Calu3 (cell line): ENCODE measurements around the gene MEA1. TPM values are rescaled to one million over a fixed set of nuclear protein-coding genes. Genes with fewer than 3 reads are reported as not detected.

Experiments
- total RNA-seq: library from RNA; stranded (reverse); gene quantifications from 2 replicates; pipeline ENCODE4 v1.2.3, GENCODE V29; 2022

The MEA1 gene
- total RNA-seq, 1 experiment from 2014 or later = 115 TPM

Other genes with a start within 250 kb of the MEA1 start
- 17.6 and 19.2 TPM in 2 replicates for gene BICRAL, start 231.9 kb downstream of the MEA1 start, total RNA-seq
- gene RPL7L1, start 134.3 kb downstream of the MEA1 start, total RNA-seq = 144 and 154 TPM in 2 replicates
- not detected in 2 replicates for gene PTCRA, start 97.9 kb downstream of the MEA1 start, total RNA-seq
- gene CNPY3, start 84.5 kb downstream of the MEA1 start, total RNA-seq = 57.9 and 60.7 TPM in 2 replicates
- gene GNMT, start 53.2 kb downstream of the MEA1 start, total RNA-seq = 0.45 TPM in 1 of 2 replicates, not detected in the other
- gene PEX6, start 34.8 kb downstream of the MEA1 start, total RNA-seq = 27.8 and 28.4 TPM in 2 replicates
- 49.4 and 55.8 TPM in 2 replicates for gene PPP2R5D, start 29.4 kb downstream of the MEA1 start, total RNA-seq
- gene KLHDC3, start 303 bp upstream of the MEA1 start, total RNA-seq = 85.9 and 95.7 TPM in 2 replicates
- gene RRP36, start 7.7 kb upstream of the MEA1 start, total RNA-seq = 94.9 and 101 TPM in 2 replicates
- 25.5 and 25.9 TPM in 2 replicates for gene CUL7, start 39.9 kb upstream of the MEA1 start, total RNA-seq
- 125 and 135 TPM in 2 replicates for gene MRPL2, start 45.5 kb upstream of the MEA1 start, total RNA-seq
- gene KLC4, start 45.7 kb upstream of the MEA1 start, total RNA-seq = 42.1 and 50.7 TPM in 2 replicates
- gene PTK7, start 62.4 kb upstream of the MEA1 start, total RNA-seq = 49.7 and 66.0 TPM in 2 replicates
- gene SRF, start 157.3 kb upstream of the MEA1 start, total RNA-seq = 43.4 and 48.0 TPM in 2 replicates
- 73.1 and 82.8 TPM in 2 replicates for gene CUL9, start 168.2 kb upstream of the MEA1 start, total RNA-seq
- gene DNPH1, start 215.5 kb upstream of the MEA1 start, total RNA-seq = 82.6 and 86.8 TPM in 2 replicates
- 0.17 and 0.29 TPM in 2 replicates for gene TTBK1, start 229.5 kb upstream of the MEA1 start, total RNA-seq